GM23248 (cell line): ENCODE measurements around the gene TMIGD2. TPM values are rescaled to one million over a fixed set of nuclear protein-coding genes. Genes with fewer than 3 reads are reported as not detected.
A peak's percentile ranks its signal among the peaks of the same experiment; 100 is the strongest.

ENCODE experiments used
- DNase-seq: peaks from one replicate; pipeline ENCODE4 v3.0.0-alpha.2; 2015
- H2AFZ ChIP-seq: fragments of 200-600 bp; sonication (generic); 2 replicates; pipeline ENCODE4 v1.6.1; 2016; ENCODE audit warnings: antibody characterized with exemption
- H3F3A ChIP-seq: fragments of 200-600 bp; sonication (generic); 2 replicates; pipeline ENCODE4 v1.6.1; 2016; ENCODE audit warnings: mild to moderate bottlenecking, antibody characterized with exemption, mixed run types; ENCODE audit not compliant: insufficient read depth
- H3K27ac ChIP-seq: fragments of 200-600 bp; sonication (generic); 2 replicates; pipeline ENCODE4 v1.5.1; 2016; ENCODE audit warnings: mild to moderate bottlenecking
- H3K27me3 ChIP-seq: fragments of 200-600 bp; sonication (generic); replicated peaks from 2 replicates; pipeline ENCODE4 v1.6.1; 2016; ENCODE audit warnings: mild to moderate bottlenecking; ENCODE audit not compliant: insufficient read depth
- H3K36me3 ChIP-seq: fragments of 200-600 bp; sonication (generic); 2 replicates; pipeline ENCODE4 v1.6.1; 2016; ENCODE audit warnings: low read depth, mild to moderate bottlenecking
- H3K4me1 ChIP-seq: fragments of 200-600 bp; sonication (generic); 2 replicates; pipeline ENCODE4 v1.6.1; 2016; ENCODE audit warnings: mild to moderate bottlenecking; ENCODE audit not compliant: insufficient read depth
- H3K4me2 ChIP-seq: fragments of 200-600 bp; sonication (generic); one replicate; pipeline ENCODE4 v1.6.1; 2016; ENCODE audit warnings: mild to moderate bottlenecking; ENCODE audit not compliant: unreplicated experiment
- H3K4me3 ChIP-seq: fragments of 200-600 bp; sonication (generic); 2 replicates; pipeline ENCODE4 v1.5.1; 2016; ENCODE audit warnings: mild to moderate bottlenecking
- H3K79me2 ChIP-seq: fragments of 200-600 bp; sonication (generic); 2 replicates; pipeline ENCODE4 v1.6.1; 2016; ENCODE audit warnings: mild to moderate bottlenecking; ENCODE audit not compliant: insufficient read depth
- H3K9ac ChIP-seq: fragments of 200-600 bp; sonication (generic); 2 replicates; pipeline ENCODE4 v1.6.1; 2016; ENCODE audit warnings: mild to moderate bottlenecking
- H3K9me2 ChIP-seq: fragments of 200-600 bp; sonication (generic); 2 replicates; pipeline ENCODE4 v1.6.1; 2016; ENCODE audit warnings: mixed run types, mild to moderate bottlenecking, moderate library complexity; ENCODE audit not compliant: insufficient read depth
- H3K9me3 ChIP-seq: fragments of 200-600 bp; sonication (generic); one replicate; pipeline ENCODE4 v1.6.1; 2017; ENCODE audit warnings: low read depth
- H4K20me1 ChIP-seq: fragments of 200-600 bp; sonication (generic); 2 replicates; pipeline ENCODE4 v1.6.0; 2016; ENCODE audit not compliant: insufficient read depth
- EZH2 ChIP-seq: fragments of 200-600 bp; sonication (generic); IDR thresholded peaks from 2 replicates; pipeline ENCODE4 v1.6.1; 2018; ENCODE audit warnings: antibody characterized with exemption, mild to moderate bottlenecking; ENCODE audit not compliant: insufficient read depth, poor library complexity, severe bottlenecking
- EZH2phosphoT487 ChIP-seq: fragments of 200-600 bp; sonication (generic); IDR thresholded peaks from 2 replicates; pipeline ENCODE4 v1.6.1; 2018; ENCODE audit warnings: antibody characterized with exemption, moderate library complexity, mild to moderate bottlenecking, low read depth; ENCODE audit not compliant: insufficient read depth
- WGBS, 2 experiments: methylation state at CpG; one replicate each; pipeline ENCODE4 v1.1.6; 2015 to 2017; ENCODE audit warnings: low lambda C conversion rate in 2 of 2, low coverage in 1 of 2; ENCODE audit errors: missing lambda C conversion rate in 2 of 2; 5-methylcytosine and 5-hydroxymethylcytosine counted together
- in situ Hi-C: fragments of 300-500 bp; cut with MboI; formaldehyde crosslinking; loops from 2 replicates; pipeline ENCODE4 v1.15.0; 2020
- polyA plus RNA-seq: library from polyadenylated mRNA; unstranded; fragments of >200 nt; fragmentation: Nextera tagmentation; extraction: Ambion mirVana; gene quantifications from 2 replicates; pipeline ENCODE4 v1.2.1, GENCODE V29; 2016
- total RNA-seq: library from RNA; depleted of rRNA; stranded (reverse); fragments of >200 nt; shearing (Covaris generic); gene quantifications from 2 replicates; pipeline ENCODE4 v1.2.3, GENCODE V29; 2014

TMIGD2 gene
- total and polyA plus RNA-seq, 2 experiments from 2014 or later = not detected

DNA sequence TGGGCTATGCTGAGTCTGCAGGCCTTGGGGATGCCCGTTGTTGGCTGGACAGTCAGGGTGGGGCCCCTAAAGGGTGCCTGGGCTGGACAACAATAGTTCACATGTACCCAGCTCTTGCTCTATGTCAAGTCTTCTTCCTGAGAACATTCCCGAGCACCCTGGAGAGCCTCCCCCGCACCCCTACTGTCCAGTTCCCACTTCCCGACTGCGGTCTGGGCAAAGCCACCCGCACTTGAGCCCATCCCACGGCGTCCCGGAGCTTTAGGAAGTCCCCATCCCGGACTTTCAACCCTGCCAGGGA lies 40.1 kb upstream of the TMIGD2 start:
- Histone ChIP-seq H3K4me1 (0 out of 2 replicates have a peak, but pooled peaks cover 4% of the 10 kb centered on the region), H3K4me2 (peak overlapping the region; percentile 87), H3K4me3 (peak overlapping the region; percentile 79), H4K20me1 (no peaks in the 10 kb centered on the region), H3K9ac (peak overlapping the region; percentile 78), H2AFZ (peak overlapping the region; percentile 95), H3K79me2 (no peaks in the 10 kb centered on the region), H3F3A (no peaks in the 10 kb centered on the region), H3K9me2 (no peaks in the 10 kb centered on the region), H3K9me3 (no peaks in the 10 kb centered on the region), H3K27me3 (no peaks in the 10 kb centered on the region), H3K27ac (peak overlapping the region; percentile 69), H3K36me3 (no peaks in the 10 kb centered on the region)
- TF ChIP-seq EZH2 (no peak), EZH2phosphoT487 (no peak)
- peak; percentile 58 for DNase-seq
- WGBS, 2 experiments = 0 to 4% methylated on average over 10 of the region's 10 CpGs
- in situ Hi-C loops = no loop called here

- peak within 1 kb of the TSS; percentile 70 for H3K4me3 ChIP-seq
- no peak for DNase-seq
- no peak within 1 kb of the TSS for H3K27ac ChIP-seq
- in situ Hi-C loops = no loop called here
- peak within 1 kb of the TSS; percentile 90 for H3K4me2 ChIP-seq
- no peaks in the 10 kb centered on the region for H3K79me2 ChIP-seq
- H3F3A ChIP-seq = no peaks in the 10 kb centered on the region
- H3K9me2 ChIP-seq = no peaks in the 10 kb centered on the region
- H2AFZ ChIP-seq = peak within 1 kb of the TSS; percentile 95
- peak within 1 kb of the TSS; percentile 67 for H3K9ac ChIP-seq
- WGBS, 2 experiments = 50 to 54% methylated on average over 23 to 26 of the region's 27 CpGs
- H3K9me3 ChIP-seq = no peaks in the 10 kb centered on the region
- no peaks in the 10 kb centered on the region for H3K27me3 ChIP-seq
- TF ChIP-seq EZH2phosphoT487 (no peak), EZH2 (no peak)
- no peaks in the 10 kb centered on the region for H4K20me1 ChIP-seq
- H3K36me3 ChIP-seq = no peaks in the 10 kb centered on the region
- 0 out of 2 replicates have a peak, but pooled peaks cover 4% of the 10 kb centered on the region for H3K4me1 ChIP-seq
Observed at GRCh38 chr19:4338441-4339355, 36.5 kb upstream of the TMIGD2 start, which contains the start of gene STAP2. Gene STAP2 (minus strand): TSS chr19:4338827. CDS start chr19:4338753, 74 bp downstream.

- peak overlapping the region; percentile 70 for H3K4me3 ChIP-seq
- peak overlapping the region; percentile 90 for H3K4me2 ChIP-seq
- H3K9me2 ChIP-seq = no peaks in the 10 kb centered on the region
- no peaks in the 10 kb centered on the region for H3F3A ChIP-seq
- H3K79me2 ChIP-seq = no peaks in the 10 kb centered on the region
- peak overlapping the region; percentile 95 for H2AFZ ChIP-seq
- in situ Hi-C loops = no loop called here
- H4K20me1 ChIP-seq = no peaks in the 10 kb centered on the region
- no peaks in the 10 kb centered on the region for H3K9me3 ChIP-seq
- 15 to 19% methylated on average over 14 of the region's 14 CpGs for WGBS, 2 experiments
- H3K4me1 ChIP-seq = 0 out of 2 replicates have a peak, but pooled peaks cover 4% of the 10 kb centered on the region
- no peaks in the 10 kb centered on the region for H3K27me3 ChIP-seq
- no peak for TF ChIP-seq EZH2
- TF ChIP-seq EZH2phosphoT487 = no peak
- H3K27ac ChIP-seq = no peak overlapping the region
- peak; percentile 32 for DNase-seq
- no peaks in the 10 kb centered on the region for H3K36me3 ChIP-seq
- H3K9ac ChIP-seq = peak overlapping the region; percentile 67
Observed at GRCh38 chr19:4337906-4338440, 35.8 kb upstream of the TMIGD2 start.

- 89 to 90% methylated on average over 6 to 7 of the region's 7 CpGs for WGBS, 2 experiments
- TF ChIP-seq EZH2phosphoT487 (no peak), EZH2 (no peak)
- in situ Hi-C loops = no loop called here
- no peak overlapping the region for H3K9ac ChIP-seq
- H3K9me3 ChIP-seq = no peaks in the 10 kb centered on the region
- no peak overlapping the region for H2AFZ ChIP-seq
- H3K36me3 ChIP-seq = no peaks in the 10 kb centered on the region
- H3F3A ChIP-seq = no peaks in the 10 kb centered on the region
- no peaks in the 10 kb centered on the region for H3K9me2 ChIP-seq
- H3K4me3 ChIP-seq = no peak overlapping the region
- no peaks in the 10 kb centered on the region for H3K4me1 ChIP-seq
- no peak overlapping the region for H3K4me2 ChIP-seq
- no peaks in the 10 kb centered on the region for H3K27me3 ChIP-seq
- no peak for DNase-seq
- no peaks in the 10 kb centered on the region for H3K79me2 ChIP-seq
- H4K20me1 ChIP-seq = no peaks in the 10 kb centered on the region
- H3K27ac ChIP-seq = no peak overlapping the region
Observed at GRCh38 chr19:4334929-4335570, 32.9 kb upstream of the TMIGD2 start.
